Osteocyte (in vitro differentiated cells): Measurements from ENCODE around the gene TGFA. TPM values are rescaled to one million over a fixed set of nuclear protein-coding genes. Genes with fewer than 3 reads are reported as not detected.

Experiments used
- DNase-seq: peaks from one replicate; pipeline ENCODE4 v3.0.0; 2021; ENCODE audit warnings: mixed read lengths; ENCODE audit not compliant: unreplicated experiment; ENCODE audit errors: extremely low spot score
- H3K27ac Mint-ChIP-seq: one replicate; pipeline ENCODE4 v1.8.0; 2021; ENCODE audit warnings: mild to moderate bottlenecking, mixed read lengths; ENCODE audit not compliant: unreplicated experiment
- H3K27me3 Mint-ChIP-seq: one replicate; pipeline ENCODE4 v1.8.0; 2021; ENCODE audit warnings: mixed read lengths; ENCODE audit not compliant: unreplicated experiment
- H3K36me3 Mint-ChIP-seq: one replicate; pipeline ENCODE4 v1.8.0; 2021; ENCODE audit warnings: mixed read lengths; ENCODE audit not compliant: unreplicated experiment
- H3K4me1 Mint-ChIP-seq: one replicate; pipeline ENCODE4 v1.8.0; 2021; ENCODE audit warnings: mixed read lengths; ENCODE audit not compliant: unreplicated experiment
- H3K4me3 Mint-ChIP-seq: one replicate; pipeline ENCODE4 v1.8.0; 2021; ENCODE audit warnings: mild to moderate bottlenecking, moderate library complexity, mixed read lengths; ENCODE audit not compliant: unreplicated experiment
- H3K9me3 Mint-ChIP-seq: one replicate; pipeline ENCODE4 v1.8.0; 2021; ENCODE audit warnings: mixed read lengths; ENCODE audit not compliant: unreplicated experiment
- total RNA-seq: library from RNA; stranded (reverse); gene quantifications from 2 replicates; pipeline ENCODE4 v1.2.1, GENCODE V29; 2021
- TF ChIP-seq, protein P1 (sequence below): fragments of 200-600 bp; sonication (generic); IDR thresholded peaks from 2 replicates; pipeline ENCODE4 v1.5.0; 2021; ENCODE audit warnings: antibody characterized with exemption, mild to moderate bottlenecking, moderate library complexity

Gene TGFA
- total RNA-seq, 1 donor from 2014 or later, result 0.08 TPM

- Mint-ChIP-seq H3K4me3 (no peak overlapping the region), H3K27ac (no peak overlapping the region), H3K9me3 (peaks cover 9% of the 10 kb centered on the region), H3K27me3 (peaks cover 28% of the 10 kb centered on the region), H3K36me3 (no peaks in the 10 kb centered on the region), H3K4me1 (no peaks in the 10 kb centered on the region)
- TF ChIP-seq, protein P1, sequence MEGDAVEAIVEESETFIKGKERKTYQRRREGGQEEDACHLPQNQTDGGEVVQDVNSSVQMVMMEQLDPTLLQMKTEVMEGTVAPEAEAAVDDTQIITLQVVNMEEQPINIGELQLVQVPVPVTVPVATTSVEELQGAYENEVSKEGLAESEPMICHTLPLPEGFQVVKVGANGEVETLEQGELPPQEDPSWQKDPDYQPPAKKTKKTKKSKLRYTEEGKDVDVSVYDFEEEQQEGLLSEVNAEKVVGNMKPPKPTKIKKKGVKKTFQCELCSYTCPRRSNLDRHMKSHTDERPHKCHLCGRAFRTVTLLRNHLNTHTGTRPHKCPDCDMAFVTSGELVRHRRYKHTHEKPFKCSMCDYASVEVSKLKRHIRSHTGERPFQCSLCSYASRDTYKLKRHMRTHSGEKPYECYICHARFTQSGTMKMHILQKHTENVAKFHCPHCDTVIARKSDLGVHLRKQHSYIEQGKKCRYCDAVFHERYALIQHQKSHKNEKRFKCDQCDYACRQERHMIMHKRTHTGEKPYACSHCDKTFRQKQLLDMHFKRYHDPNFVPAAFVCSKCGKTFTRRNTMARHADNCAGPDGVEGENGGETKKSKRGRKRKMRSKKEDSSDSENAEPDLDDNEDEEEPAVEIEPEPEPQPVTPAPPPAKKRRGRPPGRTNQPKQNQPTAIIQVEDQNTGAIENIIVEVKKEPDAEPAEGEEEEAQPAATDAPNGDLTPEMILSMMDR, result no peak
- no peak for DNase-seq
Measured at GRCh38 chr2:70531419-70532086, 22.1 kb downstream of the TGFA start.

DNA sequence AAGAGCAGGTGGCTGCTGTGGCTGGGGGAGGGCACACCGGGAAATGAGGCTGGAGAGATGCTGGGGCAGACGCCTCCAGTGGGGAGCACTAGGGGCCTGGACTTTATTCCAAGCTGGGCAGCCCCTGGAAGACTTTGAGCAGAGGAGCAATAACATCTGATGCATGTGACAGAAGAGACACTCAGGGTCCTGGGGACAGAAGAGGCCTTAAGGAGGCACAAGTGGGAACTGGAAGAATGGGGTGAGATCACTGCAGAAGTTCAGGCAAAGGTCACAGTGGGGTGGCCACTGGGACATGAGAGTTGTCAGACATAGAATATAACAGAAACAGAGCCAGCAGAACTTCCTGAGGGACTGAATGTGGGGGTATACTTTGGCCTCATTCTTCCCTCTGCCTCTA, 24.0 kb downstream of the TGFA start:
- TF ChIP-seq, protein P1, result no peak
- Mint-ChIP-seq H3K27ac (no peak overlapping the region), H3K4me1 (no peaks in the 10 kb centered on the region), H3K9me3 (no peaks in the 10 kb centered on the region), H3K36me3 (no peaks in the 10 kb centered on the region), H3K27me3 (peaks cover 20% of the 10 kb centered on the region), H3K4me3 (no peak overlapping the region)
- DNase-seq, result no peak

DNA sequence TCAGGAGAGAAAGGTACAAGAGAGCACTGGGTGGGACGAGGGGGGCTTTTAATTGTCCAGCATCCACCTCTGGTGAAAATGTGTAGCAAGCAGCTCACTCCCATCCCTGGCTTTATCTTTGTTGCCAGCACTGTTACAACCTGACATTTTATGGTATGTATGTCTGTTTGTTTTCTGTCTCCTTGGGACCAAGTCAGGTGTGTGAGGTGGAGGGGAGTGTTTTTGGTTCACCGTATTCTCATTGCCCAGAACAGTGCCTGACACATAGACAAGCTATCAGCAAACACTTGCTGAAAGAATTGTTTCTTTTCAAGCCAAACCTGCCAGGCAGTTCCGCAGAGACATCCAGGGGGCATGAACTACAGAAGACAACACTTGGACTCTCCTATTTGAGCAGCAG, 24.7 kb downstream of the TGFA start:
- no peak for DNase-seq
- H3K27ac Mint-ChIP-seq, result no peak overlapping the region
- TF ChIP-seq, protein P1, result no peak
- no peaks in the 10 kb centered on the region for H3K36me3 Mint-ChIP-seq
- H3K27me3 Mint-ChIP-seq, result peaks cover 15% of the 10 kb centered on the region
- H3K4me3 Mint-ChIP-seq, result no peak overlapping the region
- H3K9me3 Mint-ChIP-seq, result no peaks in the 10 kb centered on the region
- H3K4me1 Mint-ChIP-seq, result no peaks in the 10 kb centered on the region

DNA sequence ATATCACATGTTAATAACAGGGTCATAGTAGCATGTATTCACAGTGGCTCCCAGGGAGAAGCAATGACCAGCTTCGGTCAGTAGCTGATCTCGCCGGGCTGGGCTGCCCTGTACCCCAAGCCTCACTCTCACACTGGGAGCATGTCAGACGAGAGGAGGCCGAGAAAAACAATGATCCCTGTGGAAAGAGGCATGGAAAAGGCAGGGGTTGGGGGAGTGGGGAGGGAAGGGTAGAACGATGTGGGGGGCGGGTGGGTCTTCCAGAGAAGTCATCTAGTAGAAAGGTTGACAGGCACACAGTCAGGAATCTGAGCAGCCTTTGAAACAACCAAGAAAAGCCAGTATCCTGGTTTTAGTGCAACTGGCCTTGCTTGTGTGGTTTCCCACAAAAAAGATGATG, 25.4 kb downstream of the TGFA start:
- Mint-ChIP-seq H3K36me3 (no peaks in the 10 kb centered on the region), H3K27me3 (peaks cover 14% of the 10 kb centered on the region), H3K9me3 (no peaks in the 10 kb centered on the region), H3K4me1 (no peaks in the 10 kb centered on the region), H3K27ac (no peak overlapping the region), H3K4me3 (no peak overlapping the region)
- TF ChIP-seq, protein P1, result no peak
- no peak for DNase-seq

GRCh38 chr2:70527447-70528080, 26.1 kb downstream of the TGFA start:
- no peak overlapping the region for H3K4me3 Mint-ChIP-seq
- no peaks in the 10 kb centered on the region for H3K36me3 Mint-ChIP-seq
- no peaks in the 10 kb centered on the region for H3K9me3 Mint-ChIP-seq
- H3K27ac Mint-ChIP-seq, result no peak overlapping the region
- H3K4me1 Mint-ChIP-seq, result no peaks in the 10 kb centered on the region
- peaks cover 11% of the 10 kb centered on the region for H3K27me3 Mint-ChIP-seq
- TF ChIP-seq, protein P1, result no peak
- DNase-seq, result no peak
